Fibroblast of villous mesenchyme (primary cell): ENCODE data around the gene SUGP1. TPM values are rescaled to one million over a fixed set of nuclear protein-coding genes. Genes with fewer than 3 reads are reported as not detected.

Source experiments
- DNase-seq: peaks from one replicate; pipeline ENCODE4 v3.0.0-alpha.2; 2010; ENCODE audit warnings: low read depth
- H3K4me3 ChIP-seq: 2 replicates; pipeline ENCODE4 v1.5.1; 2011; ENCODE audit warnings: low read depth, mild to moderate bottlenecking, low read length
- total RNA-seq: library from RNA; depleted of rRNA; stranded (reverse); fragments of >200 nt; gene quantifications from 2 replicates; pipeline ENCODE4 v1.2.3, GENCODE V29; 2012
- TF ChIP-seq, protein P1 (sequence below): IDR thresholded peaks from 2 replicates; pipeline ENCODE4 v1.5.1; 2012; ENCODE audit warnings: low read depth, mild to moderate bottlenecking, low read length; ENCODE audit not compliant: insufficient read depth

Gene SUGP1
- total RNA-seq, 1 donor, result 22.5 TPM

DNA sequence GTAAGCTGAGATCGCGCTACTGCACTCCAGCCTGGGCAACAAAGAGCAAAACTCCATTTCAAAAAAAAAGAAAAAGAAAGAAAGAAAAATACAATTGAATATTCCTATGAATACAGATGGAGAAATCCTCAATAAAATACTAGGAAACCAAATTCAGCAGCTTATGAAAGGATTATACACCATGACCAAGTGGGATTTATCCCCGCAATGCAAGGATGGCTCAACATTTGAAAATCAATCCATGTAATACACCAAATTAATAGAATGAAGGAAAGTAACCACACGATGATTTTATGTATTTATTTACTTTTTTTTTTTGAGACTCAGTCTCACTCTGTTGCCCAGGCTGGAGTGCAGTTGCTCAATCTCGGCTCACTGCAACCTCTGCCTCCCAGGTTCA is 27.7 kb downstream of the SUGP1 start:
- no peak overlapping the region for H3K4me3 ChIP-seq
- no peak for DNase-seq
- TF ChIP-seq, protein P1, sequence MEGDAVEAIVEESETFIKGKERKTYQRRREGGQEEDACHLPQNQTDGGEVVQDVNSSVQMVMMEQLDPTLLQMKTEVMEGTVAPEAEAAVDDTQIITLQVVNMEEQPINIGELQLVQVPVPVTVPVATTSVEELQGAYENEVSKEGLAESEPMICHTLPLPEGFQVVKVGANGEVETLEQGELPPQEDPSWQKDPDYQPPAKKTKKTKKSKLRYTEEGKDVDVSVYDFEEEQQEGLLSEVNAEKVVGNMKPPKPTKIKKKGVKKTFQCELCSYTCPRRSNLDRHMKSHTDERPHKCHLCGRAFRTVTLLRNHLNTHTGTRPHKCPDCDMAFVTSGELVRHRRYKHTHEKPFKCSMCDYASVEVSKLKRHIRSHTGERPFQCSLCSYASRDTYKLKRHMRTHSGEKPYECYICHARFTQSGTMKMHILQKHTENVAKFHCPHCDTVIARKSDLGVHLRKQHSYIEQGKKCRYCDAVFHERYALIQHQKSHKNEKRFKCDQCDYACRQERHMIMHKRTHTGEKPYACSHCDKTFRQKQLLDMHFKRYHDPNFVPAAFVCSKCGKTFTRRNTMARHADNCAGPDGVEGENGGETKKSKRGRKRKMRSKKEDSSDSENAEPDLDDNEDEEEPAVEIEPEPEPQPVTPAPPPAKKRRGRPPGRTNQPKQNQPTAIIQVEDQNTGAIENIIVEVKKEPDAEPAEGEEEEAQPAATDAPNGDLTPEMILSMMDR, result no peak

DNA sequence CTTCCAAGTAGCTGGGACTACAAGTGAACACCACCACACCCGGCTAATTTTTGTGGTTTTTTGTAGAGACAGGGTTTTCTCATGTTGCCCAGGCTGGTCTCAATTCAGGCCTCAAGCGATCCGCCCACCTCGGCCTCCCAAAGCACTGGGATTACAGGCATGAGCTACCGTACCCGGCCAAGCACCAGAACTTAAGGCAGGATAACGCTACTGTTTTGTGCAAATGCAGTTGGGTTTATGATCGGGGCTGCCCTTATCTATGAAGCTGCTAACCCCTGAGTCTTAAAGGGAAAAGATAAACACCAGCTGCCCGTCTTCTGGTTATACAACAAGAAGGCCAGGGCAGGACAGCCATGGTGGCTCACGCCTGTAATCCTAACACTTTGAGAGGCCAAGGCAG is 34.6 kb downstream of the SUGP1 start:
- H3K4me3 ChIP-seq, result no peak overlapping the region
- TF ChIP-seq, protein P1, result no peak
- DNase-seq, result peak; percentile 90

DNA sequence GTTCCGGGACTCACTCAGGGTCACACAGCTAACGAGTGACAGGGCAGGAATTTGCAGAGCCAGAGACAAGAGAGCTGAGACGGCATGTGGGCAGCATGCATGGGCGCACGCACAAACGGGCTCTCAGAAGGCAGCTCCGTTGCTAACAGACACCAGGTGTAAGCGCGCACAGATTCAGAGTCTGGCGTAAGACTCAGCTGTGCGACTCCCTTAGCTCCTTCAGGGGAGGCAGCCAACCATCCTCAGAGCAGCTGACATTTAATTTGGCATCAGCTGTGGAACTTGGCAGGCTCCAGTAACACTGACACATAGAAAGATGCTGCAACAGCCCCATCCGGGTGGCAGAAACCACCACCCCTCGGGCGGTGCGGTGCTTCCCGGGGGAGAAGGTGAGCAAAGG is 39.7 kb downstream of the SUGP1 start:
- no peak overlapping the region for H3K4me3 ChIP-seq
- TF ChIP-seq, protein P1, result no peak
- no peak for DNase-seq

DNA sequence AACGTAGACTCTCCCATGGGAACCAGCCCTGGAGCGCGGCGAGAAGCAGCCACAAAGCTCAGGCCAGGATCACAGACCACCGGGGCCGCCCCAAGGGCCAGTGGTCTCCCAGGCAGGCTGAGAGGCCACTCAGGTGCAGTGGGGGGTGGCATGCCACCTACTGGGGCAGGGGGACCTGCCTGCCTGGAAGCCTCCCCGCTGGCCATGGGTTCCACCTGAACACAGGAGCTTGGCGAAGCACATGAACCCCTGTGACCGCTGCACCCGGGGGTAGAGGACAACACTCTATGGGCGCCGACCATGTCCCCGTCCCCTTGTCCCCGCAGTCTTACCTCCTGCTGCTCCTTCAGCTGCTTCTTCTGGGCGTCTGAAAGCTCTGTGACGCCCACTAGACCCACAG is 40.5 kb downstream of the SUGP1 start:
- no peak overlapping the region for H3K4me3 ChIP-seq
- TF ChIP-seq, protein P1, result no peak
- no peak for DNase-seq

DNA sequence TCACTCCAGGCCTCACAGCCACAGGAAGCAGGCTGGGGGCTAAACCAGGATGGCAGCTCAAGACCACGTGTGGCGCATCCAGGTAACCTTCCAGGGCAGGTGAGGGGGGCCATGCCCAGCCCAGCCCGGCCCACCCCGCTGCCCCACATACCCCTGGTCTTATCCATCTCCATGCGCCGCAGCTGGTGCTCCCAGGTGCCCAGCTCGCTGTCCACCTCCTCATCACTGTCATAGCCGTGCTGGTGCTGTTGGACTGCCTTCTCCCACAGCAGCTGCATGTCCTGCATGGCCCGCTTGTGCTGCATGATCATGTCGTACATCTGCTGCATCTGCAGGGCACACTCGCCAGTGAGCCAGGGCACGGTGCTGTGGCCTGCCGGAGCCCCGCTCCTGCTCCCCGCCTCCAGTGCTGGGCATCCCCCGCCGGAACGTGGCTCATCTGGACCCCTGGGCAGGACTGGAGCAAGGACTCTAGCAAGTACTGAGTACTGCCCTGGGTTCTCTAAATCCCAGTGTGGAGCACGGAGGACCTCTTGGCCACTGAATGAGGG is 41.2 kb downstream of the SUGP1 start:
- no peak overlapping the region for H3K4me3 ChIP-seq
- TF ChIP-seq, protein P1, result no peak
- no peak for DNase-seq

DNA sequence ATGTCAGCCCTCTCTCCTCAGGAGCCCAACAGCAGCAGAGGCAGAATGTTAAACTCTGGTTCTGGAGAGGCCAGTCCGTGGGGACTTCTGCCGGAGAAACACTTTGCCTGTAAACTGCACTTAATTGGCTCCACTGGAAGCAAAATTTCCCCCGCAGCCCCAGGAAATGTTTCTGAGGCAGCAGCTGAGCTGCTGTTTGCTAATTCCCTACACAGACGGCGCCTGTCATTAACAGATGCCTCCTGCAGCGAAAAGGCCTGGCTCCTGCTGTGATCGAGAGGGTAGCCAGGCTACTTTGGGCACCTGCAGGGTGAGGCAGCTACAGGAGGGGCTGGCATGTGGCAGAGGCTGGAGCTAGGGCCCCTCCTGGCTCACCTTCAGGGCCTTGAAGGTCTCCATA is 42.0 kb downstream of the SUGP1 start:
- TF ChIP-seq, protein P1, result no peak
- H3K4me3 ChIP-seq, result no peak overlapping the region
- DNase-seq, result no peak

DNA sequence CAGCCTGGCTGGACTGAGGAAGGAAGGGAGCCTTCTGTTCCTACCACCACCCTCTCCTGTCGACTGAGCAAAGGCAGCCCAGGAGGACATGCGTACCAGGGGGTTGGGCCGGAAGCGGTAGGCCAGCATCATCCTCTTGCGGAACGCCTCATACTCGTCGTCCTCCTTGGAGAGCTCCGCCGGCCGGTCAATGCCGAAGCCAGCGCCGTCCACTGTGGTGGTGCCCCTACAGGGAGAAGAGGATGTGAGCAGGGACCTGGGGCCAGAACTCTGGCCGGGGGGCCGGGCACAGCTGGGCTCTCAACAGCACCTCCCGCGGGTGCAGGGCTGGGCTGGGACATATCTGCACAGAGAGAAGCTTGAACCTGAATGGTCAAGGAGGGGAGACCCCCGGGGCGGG is 43.5 kb downstream of the SUGP1 start:
- no peak for DNase-seq
- no peak overlapping the region for H3K4me3 ChIP-seq
- TF ChIP-seq, protein P1, result no peak
